Measurements from ENCODE around the gene AMZ1. TPM values are rescaled to one million over a fixed set of nuclear protein-coding genes. Genes with fewer than 3 reads are reported as not detected.
A peak's percentile ranks its signal among the peaks of the same experiment; 100 is the strongest.
"Not testable (repeated sequence)": the region's sequence is repeated elsewhere in the genome, so short reads cannot be mapped to it uniquely, and the experiment has no call there.

Gene AMZ1
- total RNA-seq, 1 donor from 2014 or later, result not detected

- H3F3A ChIP-seq (ENCODE audit: low read depth), result no peaks in the 10 kb centered on the region
- no peak overlapping the region for H3K27ac ChIP-seq
- H3K9me3 ChIP-seq (ENCODE audit: low read depth), result no peaks in the 10 kb centered on the region
- H3K9me3 Mint-ChIP-seq, result no peaks in the 10 kb centered on the region
- H3K9ac ChIP-seq, result no peak overlapping the region
- no peak overlapping the region for H3K4me2 ChIP-seq
- no peaks in the 10 kb centered on the region for H3K79me2 ChIP-seq (ENCODE audit: low read depth)
- no peak overlapping the region for H3K4me3 Mint-ChIP-seq
- H3K27ac Mint-ChIP-seq, result peak overlapping the region; percentile 64
- H3K36me3 ChIP-seq, result no peaks in the 10 kb centered on the region
- peaks cover 6% of the 10 kb centered on the region for H4K20me1 ChIP-seq (ENCODE audit: low read depth)
- peaks cover 14% of the 10 kb centered on the region for H3K4me1 Mint-ChIP-seq
- DNase-seq (ENCODE audit: low spot score), result no peak
- peaks cover 24% of the 10 kb centered on the region for H3K36me3 Mint-ChIP-seq
- TF ChIP-seq CTCF (IDR thresholded peaks at IDR 0.05), result no peak
- no peak for TF ChIP-seq EZH2phosphoT487 (IDR thresholded peaks at IDR 0.05)
- no peak for TF ChIP-seq EZH2 (IDR thresholded peaks at IDR 0.05)
- no peaks in the 10 kb centered on the region for H3K27me3 ChIP-seq
- no peak overlapping the region for H2AFZ ChIP-seq (replicated peaks)
- no peaks in the 10 kb centered on the region for H3K4me1 ChIP-seq
- no peak overlapping the region for H3K4me3 ChIP-seq
- peaks cover 5% of the 10 kb centered on the region for H3K27me3 Mint-ChIP-seq (ENCODE audit: insufficient read depth, low read depth)
Observed at GRCh38 chr7:2736411-2736914, 48.5 kb downstream of the AMZ1 start.

- Mint-ChIP-seq H3K36me3 (peaks cover 19% of the 10 kb centered on the region), H3K4me1 (peaks cover 14% of the 10 kb centered on the region), H3K27ac (peak overlapping the region; percentile 64)
- not testable (repeated sequence) for H3K4me2 ChIP-seq; H3F3A ChIP-seq (ENCODE audit: low read depth); H3K27ac ChIP-seq; H3K79me2 ChIP-seq (ENCODE audit: low read depth); H3K4me3 Mint-ChIP-seq; H2AFZ ChIP-seq (replicated peaks); H3K9me3 Mint-ChIP-seq; H3K4me3 ChIP-seq; H3K9ac ChIP-seq; H3K27me3 Mint-ChIP-seq (ENCODE audit: insufficient read depth, low read depth); H3K9me3 ChIP-seq (ENCODE audit: low read depth); DNase-seq (ENCODE audit: low spot score); H4K20me1 ChIP-seq (ENCODE audit: low read depth); H3K27me3 ChIP-seq; H3K4me1 ChIP-seq; H3K36me3 ChIP-seq
Observed at GRCh38 chr7:2737005-2737743, 49.2 kb downstream of the AMZ1 start.

GRCh38 chr7:2737771-2738540, 50.0 kb downstream of the AMZ1 start:
- TF ChIP-seq EZH2 (IDR thresholded peaks at IDR 0.05) (no peak), CTCF (IDR thresholded peaks at IDR 0.05) (no peak), EZH2phosphoT487 (IDR thresholded peaks at IDR 0.05) (no peak)
- Histone ChIP-seq H3K4me1 (no peaks in the 10 kb centered on the region), H3K27me3 (no peaks in the 10 kb centered on the region), H2AFZ (replicated peaks) (no peak overlapping the region), H4K20me1 (ENCODE audit: low read depth) (peaks cover 6% of the 10 kb centered on the region), H3K79me2 (ENCODE audit: low read depth) (peaks cover under 1% of the 10 kb centered on the region), H3K27ac (no peak overlapping the region), H3K4me2 (no peak overlapping the region), H3K9me3 (ENCODE audit: low read depth) (peaks cover under 1% of the 10 kb centered on the region), H3K9ac (no peak overlapping the region), H3K4me3 (no peak overlapping the region), H3K36me3 (no peaks in the 10 kb centered on the region), H3F3A (ENCODE audit: low read depth) (no peaks in the 10 kb centered on the region)
- Mint-ChIP-seq H3K27me3 (ENCODE audit: insufficient read depth, low read depth) (peaks cover 8% of the 10 kb centered on the region), H3K4me3 (no peak overlapping the region), H3K27ac (no peak overlapping the region), H3K9me3 (peaks cover 6% of the 10 kb centered on the region), H3K36me3 (peaks cover 21% of the 10 kb centered on the region), H3K4me1 (peaks cover 14% of the 10 kb centered on the region)
- DNase-seq (ENCODE audit: low spot score), result no peak

Measured in neural progenitor cell (in vitro differentiated cells).